Measurements from ENCODE around the gene SRMS.

DNA sequence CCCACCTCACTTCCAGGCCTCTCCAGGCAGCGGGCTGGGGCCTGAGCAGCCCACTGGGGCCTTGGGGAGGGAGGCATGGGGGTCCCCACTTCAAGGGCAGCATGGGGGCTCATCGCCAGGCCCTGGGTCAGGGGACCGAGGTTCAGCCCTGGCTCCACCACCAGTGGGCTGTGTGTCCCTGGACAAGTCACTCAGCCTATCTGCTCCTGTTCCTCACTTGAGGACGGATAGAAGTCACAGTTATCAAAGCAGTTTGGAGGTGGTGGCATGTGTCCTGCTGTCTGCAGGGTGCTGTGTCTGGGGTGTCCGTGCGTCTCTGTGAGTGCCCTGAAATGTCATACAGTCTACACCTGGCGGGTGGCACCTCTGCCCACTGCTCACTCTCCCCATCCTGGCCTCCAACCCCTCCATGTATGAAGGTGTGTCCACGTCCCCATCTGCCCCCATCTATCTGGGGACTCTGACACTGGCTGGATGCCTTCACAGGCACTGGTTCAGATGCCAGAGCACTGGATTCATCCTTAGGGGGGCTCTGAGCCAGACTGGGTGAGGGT lies 52.3 kb downstream of the SRMS start:
- TF ChIP-seq POLR2AphosphoS5 (IDR thresholded peaks at IDR 0.05) = no peak
- no peak for TF ChIP-seq CTCF (IDR thresholded peaks at IDR 0.05)
